Ishikawa (cell line): Measurements from ENCODE around the gene SYNPO2L.

Source experiments
- EGR1 ChIP-seq: IDR thresholded peaks from 2 replicates; pipeline ENCODE4 v1.6.1; 2012
- EP300 ChIP-seq: IDR thresholded peaks from 2 replicates; pipeline ENCODE4 v1.6.1; 2012; ENCODE audit warnings: borderline replicate concordance
- MAX ChIP-seq: IDR thresholded peaks from 2 replicates; pipeline ENCODE4 v1.6.1; 2012
- TF ChIP-seq, protein P1 (sequence below): IDR thresholded peaks from 2 replicates; pipeline ENCODE4 v1.6.1; 2012; ENCODE audit warnings: low read depth, mild to moderate bottlenecking

GRCh38 chr10:73629165-73629564 is 26.7 kb downstream of the SYNPO2L start:
- TF ChIP-seq, protein P1, sequence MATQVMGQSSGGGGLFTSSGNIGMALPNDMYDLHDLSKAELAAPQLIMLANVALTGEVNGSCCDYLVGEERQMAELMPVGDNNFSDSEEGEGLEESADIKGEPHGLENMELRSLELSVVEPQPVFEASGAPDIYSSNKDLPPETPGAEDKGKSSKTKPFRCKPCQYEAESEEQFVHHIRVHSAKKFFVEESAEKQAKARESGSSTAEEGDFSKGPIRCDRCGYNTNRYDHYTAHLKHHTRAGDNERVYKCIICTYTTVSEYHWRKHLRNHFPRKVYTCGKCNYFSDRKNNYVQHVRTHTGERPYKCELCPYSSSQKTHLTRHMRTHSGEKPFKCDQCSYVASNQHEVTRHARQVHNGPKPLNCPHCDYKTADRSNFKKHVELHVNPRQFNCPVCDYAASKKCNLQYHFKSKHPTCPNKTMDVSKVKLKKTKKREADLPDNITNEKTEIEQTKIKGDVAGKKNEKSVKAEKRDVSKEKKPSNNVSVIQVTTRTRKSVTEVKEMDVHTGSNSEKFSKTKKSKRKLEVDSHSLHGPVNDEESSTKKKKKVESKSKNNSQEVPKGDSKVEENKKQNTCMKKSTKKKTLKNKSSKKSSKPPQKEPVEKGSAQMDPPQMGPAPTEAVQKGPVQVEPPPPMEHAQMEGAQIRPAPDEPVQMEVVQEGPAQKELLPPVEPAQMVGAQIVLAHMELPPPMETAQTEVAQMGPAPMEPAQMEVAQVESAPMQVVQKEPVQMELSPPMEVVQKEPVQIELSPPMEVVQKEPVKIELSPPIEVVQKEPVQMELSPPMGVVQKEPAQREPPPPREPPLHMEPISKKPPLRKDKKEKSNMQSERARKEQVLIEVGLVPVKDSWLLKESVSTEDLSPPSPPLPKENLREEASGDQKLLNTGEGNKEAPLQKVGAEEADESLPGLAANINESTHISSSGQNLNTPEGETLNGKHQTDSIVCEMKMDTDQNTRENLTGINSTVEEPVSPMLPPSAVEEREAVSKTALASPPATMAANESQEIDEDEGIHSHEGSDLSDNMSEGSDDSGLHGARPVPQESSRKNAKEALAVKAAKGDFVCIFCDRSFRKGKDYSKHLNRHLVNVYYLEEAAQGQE = no peak
- TF ChIP-seq EP300 (no peak), MAX (no peak), EGR1 (no peak)
